HG02763 (cell line): ENCODE results near the gene ANKRD12.
"Not testable (repeated sequence)": the region's sequence is repeated elsewhere in the genome, so short reads cannot be mapped to it uniquely, and the experiment has no call there.

ENCODE experiments used
- ATAC-seq: cut with Tn5 transposase; IDR thresholded peaks from one replicate; pipeline ENCODE4 v1.9.1; 2021; ENCODE audit warnings: mild to moderate bottlenecking, moderate library complexity; ENCODE audit not compliant: unreplicated experiment

Gene ANKRD12

DNA sequence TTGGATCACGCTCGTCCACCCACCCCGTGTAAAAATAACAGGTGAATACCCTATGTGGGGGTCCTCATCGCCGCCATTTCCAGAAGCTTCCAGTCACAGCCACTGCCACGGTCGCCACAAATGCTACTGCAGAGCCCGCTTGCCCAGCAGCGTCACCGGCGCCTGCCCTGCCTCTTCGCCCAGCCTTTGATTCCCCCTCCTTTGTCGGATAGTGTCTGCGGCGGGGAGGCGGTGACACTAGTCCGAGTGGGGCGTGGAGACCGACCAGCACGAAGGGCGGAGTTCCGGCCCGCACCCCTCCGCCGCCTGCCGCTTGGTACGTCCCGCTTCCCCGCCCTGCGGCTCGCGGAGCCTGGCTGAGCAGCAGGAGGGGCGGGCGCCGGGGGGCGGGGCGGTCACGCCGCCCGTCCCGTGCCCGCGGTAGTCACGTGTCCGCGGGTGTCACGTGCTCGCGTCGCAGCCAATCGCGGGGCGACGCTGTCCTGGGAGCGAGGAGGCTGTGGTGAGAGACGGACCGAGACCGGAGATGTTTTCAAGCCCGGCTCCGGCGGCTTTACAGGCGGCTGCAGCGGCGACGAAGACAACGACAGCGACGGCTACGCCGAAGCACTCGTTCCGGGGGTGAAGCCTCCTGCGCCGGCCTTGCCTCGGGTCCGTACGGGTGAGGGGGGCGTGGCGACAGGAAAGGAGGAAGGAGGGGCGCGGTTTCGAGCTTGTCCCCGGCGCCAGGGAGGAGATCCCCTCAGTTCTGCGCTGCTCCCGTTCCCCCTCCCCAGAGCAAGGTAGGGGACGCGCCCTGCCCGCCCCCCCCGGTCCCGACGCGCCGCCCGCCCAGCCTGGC is at the start of gene ANKRD12:
Gene ANKRD12 (plus strand): TSS at position 467 of the 841 bp plus-strand sequence. CDS start 45,652 bp downstream, outside the sequence.
- peak; percentile 72 for ATAC-seq

GRCh38 chr18:9087144-9087543 is 49.4 kb upstream of the ANKRD12 start:
- ATAC-seq = no peak

DNA sequence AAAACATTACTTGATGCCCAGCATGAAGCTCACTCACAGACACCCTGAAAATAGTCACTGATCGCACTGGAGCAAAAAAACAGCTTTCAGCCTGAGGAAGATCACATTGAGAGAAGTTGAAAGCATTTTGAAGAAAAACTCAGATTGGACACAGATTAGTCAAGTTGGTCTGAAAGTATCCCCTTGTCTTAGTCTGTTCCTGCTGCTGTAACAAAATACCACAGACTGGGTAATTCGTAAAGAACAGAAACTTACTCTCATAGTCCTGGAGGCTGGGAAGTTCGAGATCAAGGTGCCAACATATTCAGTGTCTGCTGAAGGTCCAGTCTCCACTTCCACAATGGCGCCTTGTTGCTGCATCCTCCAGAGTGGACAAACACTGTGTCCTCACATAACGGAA is 48.3 kb upstream of the ANKRD12 start:
- ATAC-seq = no peak

GRCh38 chr18:9088727-9089126 is 47.9 kb upstream of the ANKRD12 start:
- ATAC-seq = not testable (repeated sequence)

DNA sequence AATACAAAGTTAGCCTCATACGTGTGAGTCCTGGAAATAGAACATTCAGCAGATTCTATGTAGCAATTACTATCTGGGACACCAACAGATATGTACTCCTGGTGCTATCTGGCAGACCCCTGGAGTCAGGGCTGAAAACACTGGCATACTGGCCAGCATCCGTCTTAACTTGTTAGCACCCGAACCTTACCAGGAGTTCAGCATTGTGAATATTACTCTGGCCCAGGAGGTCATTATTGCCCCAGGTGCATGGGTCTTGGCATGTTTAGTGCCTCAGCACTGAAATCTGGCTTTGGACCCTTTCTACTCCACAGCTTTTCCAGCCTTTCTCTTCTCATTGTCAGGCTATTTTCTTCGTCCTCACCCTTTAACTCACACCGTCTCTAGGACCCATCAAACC is 46.0 kb upstream of the ANKRD12 start:
- no peak for ATAC-seq

DNA sequence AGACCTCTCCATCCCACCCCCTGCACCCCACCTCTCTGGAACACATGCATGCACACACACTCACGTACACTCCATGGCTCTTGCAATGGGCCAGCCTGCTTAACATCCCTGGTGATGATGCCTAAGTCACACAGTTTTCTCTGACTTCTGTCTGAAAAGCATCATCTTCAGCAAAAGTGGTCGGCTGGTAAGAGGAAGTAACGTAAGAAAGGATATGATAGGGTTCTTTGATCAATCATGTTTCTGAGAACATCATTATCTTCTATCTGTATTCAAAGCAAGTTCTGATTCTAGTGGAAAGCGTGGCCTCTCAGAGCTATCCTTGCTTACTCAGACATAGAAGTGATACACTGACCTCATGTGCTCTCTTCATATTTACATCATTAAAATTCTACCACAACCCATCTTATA is 45.5 kb upstream of the ANKRD12 start:
- ATAC-seq = no peak

DNA sequence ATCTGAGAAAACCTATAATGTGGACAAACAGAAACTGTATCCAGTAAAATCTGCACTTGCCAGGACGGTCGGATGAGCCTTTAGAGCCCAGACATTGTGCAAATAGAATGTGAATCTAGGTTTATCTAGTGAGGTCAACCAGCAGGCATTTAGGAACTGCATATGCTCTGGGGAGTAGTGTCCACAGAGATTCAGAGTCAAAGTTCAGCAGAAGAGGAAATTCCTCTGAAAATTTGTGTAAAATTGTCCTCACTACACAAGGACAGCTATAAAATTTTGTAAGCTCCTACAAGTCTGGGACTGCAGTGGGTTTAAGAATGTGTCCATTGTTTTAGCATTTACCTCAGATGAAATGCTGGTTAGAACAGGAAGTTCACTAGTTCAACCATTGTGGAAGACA is 43.9 kb upstream of the ANKRD12 start:
- ATAC-seq = no peak

- ATAC-seq = not testable (repeated sequence)
Observed at GRCh38 chr18:9093109-9093508, 43.5 kb upstream of the ANKRD12 start.

DNA sequence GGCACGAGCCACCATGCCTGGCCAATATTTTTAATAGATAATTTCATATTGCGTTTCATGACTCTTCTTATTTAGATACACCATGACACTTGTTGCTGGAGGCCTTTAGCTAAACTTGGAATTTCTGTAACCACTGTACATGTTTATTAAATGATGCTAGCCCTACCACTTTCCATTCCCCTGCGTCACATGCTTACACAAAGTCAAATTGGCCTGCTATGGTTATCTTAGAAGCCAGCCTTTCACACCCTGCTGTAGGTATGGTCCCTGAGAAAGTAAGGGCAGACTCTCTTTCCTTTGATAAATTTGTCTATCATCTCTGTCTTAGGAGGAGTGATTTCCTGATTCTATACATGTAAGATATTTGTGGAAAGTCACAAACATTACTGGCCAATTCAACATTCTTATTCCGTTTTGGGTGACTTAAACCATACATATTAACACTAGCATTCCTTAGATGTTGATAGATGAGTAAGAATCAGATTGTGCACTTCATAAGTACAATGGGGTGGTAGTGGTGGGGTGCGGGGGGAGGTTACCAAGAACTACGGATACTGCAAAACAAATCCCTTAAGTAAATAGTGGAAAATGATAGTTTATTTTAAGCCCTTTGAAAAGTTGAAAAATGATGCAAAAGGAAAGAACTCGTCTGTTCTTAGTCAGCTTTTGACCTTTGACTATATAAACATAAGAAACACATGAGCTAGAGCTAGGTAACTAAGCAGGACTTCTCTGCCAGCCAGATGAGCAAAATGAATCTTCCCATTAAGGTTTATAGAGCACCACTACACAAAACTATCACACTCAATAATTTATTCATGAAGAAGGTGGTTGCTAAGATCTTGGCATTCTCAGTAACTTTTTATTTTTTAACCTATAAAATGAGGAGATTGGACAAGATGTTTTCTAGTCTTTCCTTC is 42.0 kb upstream of the ANKRD12 start:
- ATAC-seq = no peak

DNA sequence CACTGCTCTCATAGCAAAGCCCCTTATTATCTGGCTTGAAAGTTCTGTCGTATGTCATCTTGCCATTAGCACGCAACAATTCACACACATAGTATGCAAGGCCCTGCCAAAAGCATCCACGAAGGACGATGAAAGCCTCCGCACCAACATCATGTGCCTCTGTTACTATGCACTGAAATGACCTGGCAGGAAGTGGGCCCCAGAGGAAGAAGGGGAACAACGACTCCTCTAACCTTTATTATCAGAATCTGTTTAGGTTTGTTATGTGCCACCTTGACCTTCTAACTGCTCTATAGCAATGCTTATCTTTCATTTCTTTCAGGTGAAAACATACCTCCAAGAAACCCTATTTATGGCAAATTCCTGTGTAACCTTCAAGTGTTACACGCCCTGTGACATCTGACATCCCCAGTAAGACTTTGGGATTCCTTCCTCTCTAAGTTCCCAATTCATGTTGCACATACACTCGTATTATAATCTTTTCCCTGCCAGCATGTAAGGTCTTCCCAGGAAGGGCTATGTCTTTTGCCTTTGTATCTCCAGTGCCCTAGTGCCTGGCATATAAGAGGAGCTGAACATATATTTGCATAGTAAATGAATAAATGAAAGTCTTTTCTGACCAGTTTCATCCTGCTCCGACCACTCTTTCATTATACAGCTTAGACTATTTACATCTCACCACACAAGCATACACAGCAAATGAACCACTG is 41.1 kb upstream of the ANKRD12 start:
- ATAC-seq = peak; percentile 85

GRCh38 chr18:9096007-9096371 is 40.6 kb upstream of the ANKRD12 start:
- ATAC-seq = no peak

GRCh38 chr18:9096685-9097084 is 39.9 kb upstream of the ANKRD12 start:
- no peak for ATAC-seq

DNA sequence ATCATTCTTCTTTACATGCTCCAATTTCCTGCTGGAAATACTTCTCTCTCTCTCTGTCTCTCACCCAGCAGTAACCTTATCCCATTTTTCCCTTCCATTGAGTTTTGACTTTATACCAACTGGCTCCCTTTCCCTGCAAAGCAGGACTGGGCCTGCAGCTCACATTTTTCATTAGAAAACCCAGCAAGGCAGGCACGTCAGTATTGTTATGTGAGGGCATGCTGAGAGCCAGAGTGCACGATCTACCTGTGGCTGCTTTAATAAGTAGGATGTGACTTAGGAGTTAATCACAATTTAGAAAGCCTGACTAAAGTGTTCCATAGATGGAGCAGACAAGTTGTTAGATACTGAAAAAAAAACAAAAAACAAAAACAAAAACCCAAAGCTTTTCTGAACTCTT is 39.2 kb upstream of the ANKRD12 start:
- ATAC-seq = no peak

GRCh38 chr18:9100796-9101195 is 35.8 kb upstream of the ANKRD12 start:
- ATAC-seq = no peak

DNA sequence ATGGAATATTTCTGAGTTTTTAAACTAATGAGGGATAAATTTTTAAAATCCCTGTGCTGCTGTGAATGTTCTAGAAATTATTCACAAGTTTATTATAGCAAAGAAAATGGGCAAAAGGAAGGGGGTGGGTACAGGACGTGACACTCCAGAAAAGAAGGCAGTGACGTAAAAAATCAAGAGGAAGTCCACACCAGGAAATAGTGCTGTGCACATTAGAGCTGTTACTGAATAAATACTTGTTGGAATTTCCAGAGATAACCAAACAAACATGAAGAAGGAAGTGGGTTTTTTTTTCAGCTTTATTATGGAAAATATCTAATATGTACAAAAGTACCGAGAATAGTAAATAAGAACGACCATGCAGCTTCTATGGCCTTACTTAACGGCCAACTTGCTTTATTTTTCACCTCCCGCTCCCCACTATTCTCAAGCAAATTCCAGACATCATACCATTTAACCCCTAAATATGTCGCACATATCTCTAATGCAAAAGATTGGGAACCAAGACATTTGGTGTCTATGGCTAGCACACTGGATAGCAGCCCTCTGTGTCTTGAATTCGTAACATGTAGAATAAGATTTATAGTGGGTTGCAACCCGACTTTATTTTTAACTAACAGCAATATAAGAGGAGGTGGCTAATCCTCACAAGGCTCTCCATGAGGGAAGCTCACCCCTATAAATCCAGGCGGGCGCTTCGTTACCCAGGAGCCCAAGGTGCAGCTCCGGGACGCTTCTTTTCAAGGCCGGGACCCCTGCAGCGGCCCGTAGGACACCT is 34.7 kb upstream of the ANKRD12 start:
- peak; percentile 5 for ATAC-seq

DNA sequence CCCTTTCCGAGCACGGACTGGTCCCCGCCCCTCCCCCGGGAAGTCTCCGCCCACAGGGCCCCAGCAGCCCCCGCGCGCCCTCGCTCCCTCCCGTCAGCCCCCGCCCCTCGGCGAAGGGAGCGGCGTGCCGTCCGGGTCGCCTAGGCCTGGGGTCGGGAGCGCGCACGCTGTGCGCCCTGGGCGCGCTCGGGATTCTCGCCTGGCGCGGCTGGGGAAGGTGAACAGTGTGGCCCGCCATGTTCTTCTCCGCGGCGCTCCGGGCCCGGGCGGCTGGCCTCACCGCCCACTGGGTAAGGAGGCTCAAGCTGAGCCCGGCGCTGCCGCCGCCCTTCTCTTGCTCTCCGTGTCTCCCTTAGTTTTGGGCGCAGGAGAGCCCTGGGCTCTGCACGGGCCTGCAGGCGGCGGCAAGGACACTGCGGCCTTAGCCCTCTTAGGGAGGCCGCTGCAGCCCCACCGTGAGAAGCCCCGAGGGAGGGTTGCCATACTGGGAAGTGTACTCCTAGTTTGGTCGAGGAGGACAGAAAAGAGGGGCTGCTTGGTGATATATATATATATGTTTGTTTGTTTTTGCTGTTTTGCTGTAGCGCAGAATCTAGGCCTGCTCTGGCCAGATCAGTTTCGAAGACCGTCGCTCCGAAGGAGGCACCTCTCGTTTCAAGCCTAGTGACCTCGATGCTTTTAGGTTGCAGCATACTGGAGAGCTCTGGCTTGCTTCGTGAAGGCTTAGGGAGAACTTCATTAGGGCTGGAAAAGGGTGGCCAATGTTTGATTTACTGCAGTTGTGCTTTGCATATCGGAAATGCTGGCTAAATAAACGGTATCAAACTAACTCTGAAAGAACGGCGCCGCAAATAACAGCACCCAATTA is 33.8 kb upstream of the ANKRD12 start, which contains the start of gene NDUFV2:
Gene NDUFV2 (plus strand): TSS at position 192 of the 868 bp plus-strand sequence. CDS start 45 bp downstream, at position 237.
- ATAC-seq = peak; percentile 93

GRCh38 chr18:9103376-9103873 is 33.2 kb upstream of the ANKRD12 start:
- ATAC-seq = no peak

DNA sequence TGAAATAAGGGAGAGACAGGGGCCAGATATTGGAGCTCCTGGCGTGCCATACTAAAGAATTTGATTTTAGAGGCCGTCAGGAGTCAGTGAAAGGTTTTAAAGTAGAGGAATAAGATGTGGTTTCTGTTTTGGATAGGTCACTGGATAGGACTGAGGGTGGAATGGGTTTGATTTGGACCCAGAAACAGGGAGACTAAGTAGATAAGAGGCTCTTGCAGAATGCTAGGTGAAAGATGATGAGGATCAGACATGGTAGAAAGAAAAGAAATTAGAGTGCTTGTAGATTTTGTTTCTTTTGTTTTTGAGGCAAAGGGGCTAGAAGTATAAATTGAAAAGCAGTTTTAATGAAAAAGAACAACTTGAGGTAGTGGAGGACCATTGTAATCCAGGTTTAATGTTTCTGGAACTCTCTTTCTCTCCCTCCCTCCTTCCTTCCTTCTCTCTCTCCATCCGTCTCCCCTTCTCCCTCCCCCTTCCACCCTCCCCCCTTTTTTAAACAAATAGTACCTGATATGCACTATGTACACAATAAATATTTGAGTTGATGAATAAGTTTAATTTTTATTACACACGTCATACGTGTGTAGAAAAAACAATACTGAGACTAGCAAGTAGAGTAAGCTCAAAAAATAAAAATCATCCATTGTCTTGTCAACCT is 32.2 kb upstream of the ANKRD12 start:
- no peak for ATAC-seq

DNA sequence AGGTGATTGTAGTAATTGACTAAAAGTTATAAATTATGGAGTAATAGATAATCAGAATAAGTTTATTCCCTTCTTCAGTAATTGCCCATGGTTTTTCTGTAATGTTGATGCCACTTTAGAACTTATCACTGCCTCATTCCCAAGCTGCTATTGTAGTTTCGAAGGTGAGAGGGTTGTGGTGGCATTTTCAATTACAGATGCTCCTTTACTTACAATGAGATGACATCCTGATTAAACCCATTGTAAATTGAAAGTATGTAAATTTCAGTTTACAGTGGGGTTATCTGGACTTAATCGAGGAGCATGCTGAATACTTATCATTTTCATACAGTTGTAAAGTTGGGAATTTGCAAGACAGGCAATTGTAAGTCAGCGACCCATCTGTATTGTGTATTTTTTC is 31.2 kb upstream of the ANKRD12 start:
- no peak for ATAC-seq
